SK-N-DZ (cell line): ENCODE results near the gene GDF7. TPM values are rescaled to one million over a fixed set of nuclear protein-coding genes. Genes with fewer than 3 reads are reported as not detected.

Experiments used
- DNase-seq: peaks from one replicate; pipeline ENCODE4 v3.0.0-alpha.2; 2015; ENCODE audit warnings: low spot score
- polyA plus RNA-seq, 2 experiments: library from polyadenylated mRNA; depleted of rRNA; stranded (reverse); fragments of >200 nt; gene quantifications; 2 replicates each; pipeline ENCODE4 v1.2.3, GENCODE V29; 2014

Gene GDF7
- polyA plus RNA-seq (2014; cell fraction: cytosol; rRNA removed) = not detected in 2 replicates
- 0.14 TPM in 1 of 2 replicates, not detected in the other for polyA plus RNA-seq (2014; cell fraction: nucleus; rRNA removed)

DNA sequence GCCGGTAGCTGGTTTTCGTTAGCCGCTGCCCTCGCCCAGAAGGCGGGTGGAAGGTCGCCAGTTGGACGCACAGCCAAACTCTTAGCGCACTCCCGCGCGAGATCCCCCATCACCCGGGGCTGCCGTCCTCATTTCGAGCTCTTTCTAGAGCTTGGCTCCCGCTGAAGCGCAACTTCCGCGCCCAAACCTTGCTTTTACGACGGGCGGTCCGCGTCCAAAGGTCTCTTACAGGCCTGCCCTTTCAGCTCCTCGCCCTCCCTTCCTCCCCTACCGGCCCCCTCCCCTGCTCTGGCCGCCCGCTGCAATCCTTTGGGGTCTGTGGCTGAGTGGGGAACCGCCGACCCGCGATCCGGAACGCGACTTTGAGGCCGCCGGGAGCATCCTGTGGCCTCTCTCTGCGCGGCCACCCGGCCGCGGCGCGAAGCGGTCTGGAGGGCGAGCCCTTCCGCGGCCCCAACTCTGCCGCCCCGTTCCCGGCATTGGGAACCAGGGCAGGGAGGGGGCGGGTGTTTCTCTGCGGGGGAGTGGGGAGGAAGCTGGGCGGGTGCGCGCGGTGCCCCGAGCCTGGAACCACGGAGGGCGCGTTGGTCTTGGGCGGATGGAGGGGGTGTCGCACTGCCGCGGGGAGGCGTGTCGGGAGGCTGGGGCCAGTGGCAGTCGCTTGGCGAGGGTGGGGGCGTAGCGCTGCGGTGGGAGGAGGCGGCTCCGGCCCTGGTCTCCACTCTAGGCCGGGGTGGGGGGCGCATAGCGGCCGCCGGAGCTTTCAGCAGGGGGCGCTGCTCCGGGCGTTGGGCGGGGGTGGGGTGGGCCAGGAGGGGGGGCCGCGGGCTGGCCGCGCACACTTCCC is at the start of gene GDF7:
Gene GDF7 (plus strand): TSS at position 841 of the 847 bp plus-strand sequence. CDS start 96 bp downstream, outside the sequence.
- DNase-seq = no peak

DNA sequence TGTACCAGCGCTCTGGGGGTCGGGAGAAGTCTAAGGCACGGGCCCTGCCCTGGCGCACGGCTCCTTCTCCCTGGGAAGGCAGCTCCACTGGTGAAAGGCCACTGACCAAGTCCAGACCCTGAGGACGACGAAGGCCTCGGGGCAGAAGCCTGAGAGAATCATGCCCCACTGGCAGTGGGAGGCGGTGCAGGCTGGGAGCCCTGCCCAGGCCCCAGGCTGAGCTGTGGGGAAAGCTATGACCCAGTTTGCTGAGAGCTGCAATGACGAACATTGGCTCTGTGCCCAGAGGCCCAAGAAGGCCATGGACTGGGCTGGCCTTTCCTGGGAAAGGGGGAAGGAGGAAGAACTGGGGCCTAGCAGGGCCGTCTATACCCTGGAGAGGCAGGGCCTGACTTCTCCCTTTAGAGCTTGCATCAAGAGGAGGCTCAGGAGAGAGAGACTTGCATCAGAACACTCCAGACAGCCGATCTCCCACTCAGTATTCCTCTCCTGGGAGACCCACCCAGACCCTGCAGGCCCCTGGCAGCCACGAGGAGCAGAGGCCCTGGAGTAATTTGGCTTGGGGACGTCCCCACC is 49.0 kb upstream of the GDF7 start:
- peak; percentile 34 for DNase-seq

GRCh38 chr2:20618468-20618885 is 48.5 kb upstream of the GDF7 start:
- DNase-seq = no peak

DNA sequence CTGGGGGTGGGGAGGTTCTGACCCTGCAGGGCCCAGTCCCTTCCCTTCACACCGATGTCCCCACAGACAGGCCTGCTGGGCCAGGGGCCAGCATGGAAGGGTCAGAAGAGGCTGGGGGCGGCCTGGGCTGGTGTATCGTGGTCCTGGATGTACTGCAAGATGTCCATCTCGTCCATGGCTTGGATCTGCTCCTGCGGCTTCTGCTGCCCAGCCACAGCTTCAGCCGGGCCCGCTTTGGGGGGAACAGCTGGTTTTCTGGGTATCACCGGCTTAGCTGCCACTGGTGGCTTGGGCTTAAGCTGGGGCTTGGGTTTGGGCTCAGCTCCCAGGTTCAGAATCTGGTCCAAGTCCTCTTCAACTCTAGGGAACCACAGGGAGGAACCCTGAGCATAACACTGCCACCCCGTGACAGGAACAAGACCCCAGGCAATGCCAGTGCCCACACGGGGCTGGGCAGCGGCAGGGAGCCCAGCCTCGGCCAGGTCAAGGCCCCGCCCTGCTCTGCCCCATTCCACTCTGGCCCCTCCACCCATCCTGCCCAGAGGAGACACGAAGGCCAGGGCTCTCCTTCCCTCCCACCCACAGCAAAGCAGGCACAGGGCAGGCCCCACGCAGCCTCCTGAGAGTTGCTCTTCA is 47.9 kb upstream of the GDF7 start:
- DNase-seq = no peak

GRCh38 chr2:20619624-20620024 is 47.3 kb upstream of the GDF7 start:
- no peak for DNase-seq

GRCh38 chr2:20620271-20620681 is 46.7 kb upstream of the GDF7 start:
- no peak for DNase-seq

DNA sequence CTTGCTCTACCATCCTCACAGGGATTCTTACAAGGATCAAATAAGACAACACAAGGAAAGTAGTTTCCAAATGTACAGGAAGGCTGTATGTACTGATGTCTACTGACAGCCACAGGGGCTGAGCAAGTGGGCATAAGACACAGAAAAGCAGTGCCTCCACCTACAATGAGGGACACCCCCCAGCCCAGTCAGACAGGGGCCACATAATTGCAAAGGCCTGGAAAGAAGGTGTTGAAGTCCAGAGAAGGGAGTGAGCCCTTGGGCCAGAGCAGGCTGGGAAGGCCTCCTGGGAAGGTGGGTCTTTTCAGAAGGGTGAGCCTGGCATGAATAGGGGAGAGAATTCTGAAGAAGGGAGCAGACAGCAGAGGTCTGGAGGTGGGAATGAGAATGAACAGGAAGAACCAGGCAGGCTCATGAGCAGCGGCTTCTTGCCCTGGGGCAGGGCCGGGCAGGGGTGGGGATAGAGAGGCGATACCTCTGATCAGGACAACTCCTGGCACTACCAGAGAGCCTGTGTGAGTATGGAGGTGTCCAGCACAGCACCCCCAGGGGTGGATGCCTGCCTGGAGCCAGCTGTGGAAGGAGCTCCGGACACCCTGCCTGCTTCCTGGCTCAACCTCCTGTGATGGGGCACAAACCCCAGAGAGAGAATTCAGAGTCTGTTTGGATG is 46.1 kb upstream of the GDF7 start:
- DNase-seq = no peak

DNA sequence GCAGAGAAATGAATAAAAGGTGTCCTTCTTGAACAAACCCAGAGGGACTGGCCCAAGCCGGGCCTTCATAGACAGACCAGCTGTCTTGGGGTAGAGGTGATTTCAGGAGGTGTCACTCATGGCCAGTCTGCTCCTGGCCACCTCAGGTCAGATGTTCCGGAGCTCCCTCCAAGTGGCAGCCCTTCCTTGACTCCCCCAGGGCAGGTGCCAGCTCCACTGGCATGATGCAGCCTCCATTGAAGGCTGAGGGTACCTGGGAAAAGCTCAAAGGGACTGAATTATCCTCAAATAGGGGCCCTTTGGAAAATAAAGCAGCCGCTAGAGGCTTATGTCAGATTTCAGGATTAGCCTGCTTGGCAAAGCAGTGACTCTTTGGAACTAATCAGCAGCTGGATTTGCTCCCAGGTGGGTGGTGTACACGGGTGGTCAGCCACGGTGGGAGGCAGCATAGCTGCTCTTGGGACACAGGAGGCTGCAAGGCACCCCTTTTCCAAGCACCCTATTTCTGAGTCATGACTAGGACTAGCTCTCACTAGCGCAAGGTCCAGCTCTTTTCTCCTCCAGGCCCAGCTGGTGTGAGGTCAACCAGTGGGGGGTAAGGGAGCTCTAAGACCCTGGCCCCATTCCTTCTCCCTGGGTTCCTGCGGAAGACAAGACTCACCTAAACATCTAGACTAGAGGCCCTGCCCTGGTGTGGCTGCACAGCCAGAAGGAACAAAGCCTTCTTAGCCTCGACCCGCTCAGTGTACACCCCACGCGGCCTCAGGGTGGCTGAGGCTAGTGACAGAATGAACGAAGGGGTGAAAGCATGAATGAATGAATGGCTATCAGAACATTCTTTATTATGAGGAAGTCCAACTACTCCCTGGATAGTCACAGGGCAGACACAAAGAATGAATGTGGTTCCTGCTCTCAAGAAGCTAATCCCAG is 45.3 kb upstream of the GDF7 start:
- DNase-seq = no peak

- DNase-seq = no peak
Observed at GRCh38 chr2:20622296-20622686, 44.7 kb upstream of the GDF7 start.

DNA sequence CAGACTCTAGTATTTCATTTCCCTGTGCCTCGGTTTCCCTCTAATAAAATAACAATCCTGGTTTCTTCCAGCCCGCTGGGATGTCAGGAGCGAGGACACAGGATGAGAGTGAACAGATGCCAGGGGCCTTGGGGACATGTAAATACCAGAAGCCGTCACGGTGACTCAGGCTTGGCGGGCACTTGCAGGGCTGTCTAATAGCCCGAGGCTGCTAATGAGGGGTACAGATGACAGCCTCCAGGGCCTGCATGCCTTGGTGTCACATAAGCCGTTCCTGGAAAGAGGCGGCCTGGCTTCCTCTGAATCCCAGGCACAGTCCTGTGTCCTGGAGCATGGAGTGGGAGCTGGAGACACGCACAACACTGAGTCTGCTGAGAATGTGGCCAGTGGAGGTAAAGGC is 44.2 kb upstream of the GDF7 start:
- DNase-seq = peak; percentile 53

- DNase-seq = no peak
Observed at GRCh38 chr2:20623241-20623640, 43.7 kb upstream of the GDF7 start.

DNA sequence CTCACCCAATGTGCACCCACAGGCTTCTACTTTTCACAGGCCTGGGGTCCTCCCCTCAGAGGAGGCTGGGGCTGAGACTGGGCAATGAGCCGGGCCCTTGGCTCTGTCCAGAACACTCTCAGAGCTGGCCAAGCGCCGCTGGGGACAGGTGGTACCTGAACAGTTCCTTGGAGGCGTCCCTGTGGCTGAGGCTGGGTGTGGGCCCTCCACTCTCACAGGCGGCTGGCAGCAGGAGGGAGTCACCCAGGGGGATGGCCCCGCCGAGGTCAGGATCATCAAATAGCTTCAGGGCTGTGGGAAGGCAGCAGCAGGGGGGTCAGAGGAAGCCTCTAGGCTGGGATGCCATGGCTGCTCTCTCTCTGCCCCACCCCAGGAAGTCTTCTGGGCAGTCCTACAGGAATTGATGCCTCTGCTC is 43.2 kb upstream of the GDF7 start:
- DNase-seq = no peak

- DNase-seq = no peak
Observed at GRCh38 chr2:20624156-20624883, 42.6 kb upstream of the GDF7 start.

- no peak for DNase-seq
Observed at GRCh38 chr2:20624884-20625485, 42.0 kb upstream of the GDF7 start.

- DNase-seq = no peak
Observed at GRCh38 chr2:20625491-20626391, 41.2 kb upstream of the GDF7 start.

GRCh38 chr2:20626392-20626697 is 40.6 kb upstream of the GDF7 start:
- no peak for DNase-seq

DNA sequence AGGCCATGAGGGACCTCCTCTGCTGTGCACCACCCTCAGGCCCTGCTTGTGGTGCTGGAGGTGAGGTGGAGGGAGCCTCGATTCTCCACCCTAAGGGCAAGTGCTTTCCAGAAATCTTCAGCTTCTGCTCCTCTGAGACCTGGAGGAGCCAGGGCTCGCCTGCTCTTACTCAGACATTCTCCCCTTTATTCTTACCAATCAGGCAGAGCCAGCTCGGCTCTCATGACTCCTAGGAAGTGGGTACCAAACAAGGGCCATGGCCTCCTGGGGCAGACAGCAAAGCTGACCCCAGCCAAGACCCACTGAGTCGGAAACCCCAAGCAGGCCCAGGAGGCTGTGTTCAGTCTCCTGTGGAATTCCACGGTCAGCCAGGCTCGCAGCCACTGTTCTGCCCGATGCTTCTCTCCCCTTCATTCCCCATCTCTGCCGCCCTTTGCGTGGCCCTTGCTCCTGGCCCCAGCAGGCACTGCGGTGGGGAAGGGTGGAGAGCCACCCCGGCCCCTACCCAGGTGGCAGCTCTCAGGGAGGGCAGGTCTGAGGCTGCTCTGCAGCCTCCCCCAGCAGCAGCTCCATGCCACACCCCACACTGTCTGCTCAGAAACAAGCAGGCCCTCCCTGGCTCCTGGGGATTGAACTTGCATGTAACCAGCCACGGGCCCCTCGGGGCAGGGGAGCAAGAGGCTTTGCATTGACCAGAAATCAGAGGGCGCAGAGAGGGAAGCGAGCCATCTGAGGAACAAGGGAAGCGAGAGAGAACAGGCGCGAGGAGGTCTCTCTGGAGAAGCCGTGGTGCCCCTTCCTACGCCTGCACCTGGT is 40.0 kb upstream of the GDF7 start:
- no peak for DNase-seq
